GM12801 (cell line): ENCODE data around the gene C2orf81.

Source experiments
- CTCF ChIP-seq: IDR thresholded peaks from one replicate; pipeline ENCODE4 v1.5.1; 2011; ENCODE audit warnings: control low read depth; ENCODE audit not compliant: insufficient read length; ENCODE audit errors: extremely low read depth

C2orf81 gene

GRCh38 chr2:74438248-74438647 is 16.8 kb upstream of the C2orf81 start:
- TF ChIP-seq CTCF = no peak

GRCh38 chr2:74436848-74437695 is 15.7 kb upstream of the C2orf81 start:
- TF ChIP-seq CTCF = no peak

- TF ChIP-seq CTCF = no peak
These were observed 14.8 kb upstream of the C2orf81 start for GRCh38 chr2:74436111-74436805.

- TF ChIP-seq CTCF = no peak
These were observed 9.1 kb upstream of the C2orf81 start for GRCh38 chr2:74430502-74430901.

- TF ChIP-seq CTCF = no peak
These were observed 8.3 kb upstream of the C2orf81 start for GRCh38 chr2:74429487-74430451.

GRCh38 chr2:74428675-74429074 is 7.3 kb upstream of the C2orf81 start:
- TF ChIP-seq CTCF = no peak

GRCh38 chr2:74427551-74427950 is 6.1 kb upstream of the C2orf81 start:
- no peak for TF ChIP-seq CTCF
